B cell (primary cell): ENCODE measurements around the gene DDR2.

Experiments
- CTCF ChIP-seq: fragments of 200-600 bp; IDR thresholded peaks from one replicate; pipeline ENCODE4 v1.8.0; 2022; ENCODE audit warnings: antibody characterized with exemption, mild to moderate bottlenecking
- EZH2 ChIP-seq: IDR thresholded peaks from 2 replicates; pipeline ENCODE4 v1.6.1; 2012; ENCODE audit warnings: borderline replicate concordance, low read depth, mild to moderate bottlenecking, moderate library complexity, low read length; ENCODE audit not compliant: insufficient read depth, poor library complexity, severe bottlenecking

GRCh38 chr1:162726555-162726954 lies 94.3 kb downstream of the DDR2 start:
- TF ChIP-seq CTCF (no peak), EZH2 (no peak)
